Measurements from ENCODE around the gene SLC30A7.
"Not testable (repeated sequence)": the region's sequence is repeated elsewhere in the genome, so short reads cannot be mapped to it uniquely, and the experiment has no call there.

Gene SLC30A7

DNA sequence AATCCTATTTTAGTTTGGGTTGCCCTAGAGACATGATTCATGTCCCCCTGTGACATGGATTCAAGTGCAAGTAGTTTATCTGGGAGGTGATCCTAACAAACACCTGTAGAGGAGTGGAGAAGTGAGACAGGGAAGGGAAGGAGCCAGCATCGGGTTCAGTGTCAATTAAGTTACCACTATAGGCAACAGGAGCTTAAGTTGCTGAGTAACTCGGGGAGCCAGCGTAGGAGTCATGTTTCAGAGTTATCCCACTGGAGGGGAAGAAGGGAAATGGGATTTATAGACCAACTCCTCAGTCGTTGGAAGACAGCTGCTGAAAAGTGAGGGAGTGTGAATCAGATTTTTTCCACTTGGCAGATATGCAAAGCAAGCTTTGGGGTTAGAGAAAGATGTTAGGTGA is 54.9 kb downstream of the SLC30A7 start:
- in situ Hi-C loops (cut with MboI; ENCODE audit: low sequenced_read_pairs), result no loop called here
- no peaks in the 10 kb centered on the region for H3K27me3 ChIP-seq (ENCODE audit: low read depth)
- H3K9me3 ChIP-seq, result no peaks in the 10 kb centered on the region
- no peak overlapping the region for H3K4me3 ChIP-seq
- H3K36me3 ChIP-seq (replicated peaks), result no peaks in the 10 kb centered on the region; the same call in 1 of the 2 replicates
- no peak for DNase-seq (ENCODE audit: low spot score in 2 of 2)
- peaks cover 23% of the 10 kb centered on the region for H3K4me1 ChIP-seq

DNA sequence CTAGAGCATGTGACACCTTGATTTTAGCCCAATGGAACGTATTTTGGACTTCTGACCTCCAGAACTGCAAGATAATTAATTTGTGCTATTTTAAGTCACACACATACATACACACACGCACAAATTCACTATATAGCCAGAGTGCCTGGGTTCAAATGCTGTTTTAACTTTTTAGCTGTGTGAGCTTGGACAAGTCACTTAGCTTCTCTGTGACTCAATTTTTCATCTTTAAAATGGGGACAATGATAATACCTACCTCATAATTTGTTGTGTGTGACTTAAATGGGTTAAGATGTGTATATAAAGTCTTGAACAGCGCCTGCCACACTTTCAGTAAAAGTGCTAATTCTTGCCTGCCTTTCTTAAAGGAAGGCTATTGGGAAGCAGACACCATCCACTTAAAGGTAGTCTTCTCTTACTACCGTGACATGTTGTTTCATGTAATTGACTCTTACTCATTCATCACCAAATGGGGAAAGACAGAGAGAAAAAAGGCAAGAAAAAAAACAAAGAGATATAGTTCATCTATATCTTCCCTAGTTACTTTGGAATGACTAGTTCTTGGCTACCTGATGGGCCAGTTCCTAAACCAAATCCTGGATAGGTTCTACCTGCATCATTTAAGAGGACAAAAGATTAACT is 56.3 kb downstream of the SLC30A7 start:
- H3K36me3 ChIP-seq (replicated peaks), result no peaks in the 10 kb centered on the region; the same call in 1 of the 2 replicates
- in situ Hi-C loops (cut with MboI; ENCODE audit: low sequenced_read_pairs), result no loop called here
- no peaks in the 10 kb centered on the region for H3K9me3 ChIP-seq
- no peak for DNase-seq (ENCODE audit: low spot score in 2 of 2)
- no peak overlapping the region for H3K4me3 ChIP-seq
- H3K4me1 ChIP-seq, result peaks cover 23% of the 10 kb centered on the region
- no peaks in the 10 kb centered on the region for H3K27me3 ChIP-seq (ENCODE audit: low read depth)

DNA sequence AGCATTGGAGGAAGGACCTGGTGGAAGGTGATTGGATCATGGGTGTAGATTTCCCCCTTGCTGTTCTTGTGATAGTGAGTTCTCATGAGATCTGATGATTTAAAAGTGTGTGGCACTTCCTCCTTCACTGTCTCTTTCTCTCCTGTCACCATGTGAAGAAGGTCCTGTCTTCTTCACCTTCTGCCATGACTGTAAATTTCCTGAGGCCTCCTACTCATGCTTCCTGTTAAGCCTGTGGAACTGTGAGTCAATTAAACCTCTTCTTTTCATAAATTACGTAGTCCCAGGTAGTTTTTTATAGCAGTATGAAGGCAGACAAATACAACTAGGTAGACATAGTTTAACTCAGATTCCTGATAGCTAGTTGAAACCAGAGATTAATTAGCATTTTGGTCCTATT is 57.1 kb downstream of the SLC30A7 start:
- H3K4me3 ChIP-seq; H3K36me3 ChIP-seq (replicated peaks); H3K27me3 ChIP-seq (ENCODE audit: low read depth); in situ Hi-C loops (cut with MboI; ENCODE audit: low sequenced_read_pairs); H3K9me3 ChIP-seq; DNase-seq (ENCODE audit: low spot score in 2 of 2): not testable (repeated sequence)
- H3K4me1 ChIP-seq, result peaks cover 23% of the 10 kb centered on the region

DNA sequence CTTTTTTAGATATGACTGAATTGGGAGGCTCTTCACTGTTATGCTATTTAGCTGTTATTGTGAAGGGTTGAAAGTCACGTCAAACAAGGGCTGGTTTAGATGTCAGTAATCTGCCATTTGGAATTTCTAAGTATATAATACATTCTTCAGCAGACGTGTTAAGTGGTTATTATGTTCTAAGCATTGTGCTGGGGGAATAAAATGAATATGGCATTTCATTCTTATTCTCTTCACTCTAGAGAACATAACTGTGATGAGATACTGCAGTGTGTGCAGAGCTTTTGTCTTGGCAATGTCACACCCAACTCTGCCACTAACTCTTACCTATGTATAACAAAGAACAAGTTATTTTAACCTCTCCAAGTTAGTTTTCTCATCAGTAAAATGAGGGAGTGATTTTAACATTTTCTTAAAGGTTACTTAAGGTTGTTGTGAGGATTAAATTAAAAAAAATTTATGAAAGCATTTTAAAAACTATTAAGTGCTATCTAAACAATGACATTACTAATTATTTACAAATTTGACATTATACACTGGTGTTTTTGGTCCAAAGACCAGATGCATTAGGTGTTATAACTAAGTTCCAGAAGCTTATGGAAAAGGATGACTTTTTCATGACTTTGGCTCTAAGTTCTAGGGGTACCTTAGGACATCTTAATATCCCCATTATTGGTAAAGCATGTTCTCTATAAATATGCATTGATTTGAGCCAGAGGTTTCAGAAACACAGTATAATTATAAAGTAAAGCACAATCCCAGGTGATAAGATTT is 58.3 kb downstream of the SLC30A7 start:
- H3K36me3 ChIP-seq (replicated peaks), result no peaks in the 10 kb centered on the region
- no peak overlapping the region for H3K4me3 ChIP-seq
- H3K4me1 ChIP-seq, result peaks cover 22% of the 10 kb centered on the region
- in situ Hi-C loops (cut with MboI; ENCODE audit: low sequenced_read_pairs), result no loop called here
- H3K9me3 ChIP-seq, result no peaks in the 10 kb centered on the region
- H3K27me3 ChIP-seq (ENCODE audit: low read depth), result no peaks in the 10 kb centered on the region
- peak; percentile 52 to 89 for DNase-seq (ENCODE audit: low spot score in 2 of 2)

DNA sequence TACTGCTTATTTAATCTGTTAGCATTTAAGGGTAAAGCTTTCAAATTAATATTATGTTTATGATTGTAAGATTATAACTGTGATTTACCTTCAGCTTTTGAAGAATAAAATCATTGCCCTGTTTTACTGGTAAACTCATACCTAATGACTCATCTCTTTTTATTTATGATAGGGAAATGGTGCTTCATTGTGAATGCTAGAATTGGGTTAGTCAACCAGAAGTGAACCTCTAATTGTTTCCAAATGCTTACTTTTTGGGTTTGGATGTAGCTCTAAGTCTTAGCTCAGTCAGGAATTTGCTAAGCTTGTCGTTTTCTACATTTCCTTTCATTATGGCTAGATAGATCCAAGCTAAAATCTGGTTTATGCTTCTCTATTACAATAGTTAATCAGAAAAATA is 59.4 kb downstream of the SLC30A7 start:
- in situ Hi-C loops (cut with MboI; ENCODE audit: low sequenced_read_pairs), result no loop called here

DNA sequence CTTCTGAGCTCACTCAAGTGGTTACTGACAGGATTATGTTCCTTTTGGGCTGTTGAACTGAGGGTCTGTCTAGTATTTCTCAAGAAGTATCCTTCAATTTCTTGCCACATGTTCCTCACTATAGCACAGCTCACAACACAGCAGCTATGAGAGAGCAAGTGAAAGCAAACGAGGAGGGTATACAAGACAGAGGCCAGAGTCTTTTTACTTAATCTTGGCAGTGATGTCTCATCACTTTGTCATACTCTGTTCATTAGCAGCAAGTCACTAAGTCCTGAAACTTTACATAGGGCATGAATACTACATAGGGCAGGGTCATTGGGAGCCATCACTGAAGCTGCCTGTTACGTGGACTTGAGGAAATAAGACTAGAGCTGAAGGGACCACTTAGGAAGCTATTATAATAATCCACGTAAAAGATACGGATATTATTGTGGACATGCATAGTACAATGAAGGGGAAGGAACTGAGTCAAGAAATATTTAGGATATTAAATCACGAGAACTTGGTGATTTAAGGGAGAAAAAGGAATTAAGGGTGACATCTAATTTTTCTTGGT is 63.7 kb downstream of the SLC30A7 start:
- Histone ChIP-seq H3K9me3 (no peaks in the 10 kb centered on the region), H3K27me3 (ENCODE audit: low read depth) (no peaks in the 10 kb centered on the region), H3K36me3 (replicated peaks) (peaks cover 4% of the 10 kb centered on the region), H3K4me1 (peaks cover 1% of the 10 kb centered on the region), H3K4me3 (no peak overlapping the region)
- DNase-seq (ENCODE audit: low spot score in 2 of 2), result no peak
- in situ Hi-C loops (cut with MboI; ENCODE audit: low sequenced_read_pairs), result no loop called here

More for the DNA sequence above, 59.4 kb downstream of the SLC30A7 start:
- no peaks in the 10 kb centered on the region for H3K27me3 ChIP-seq (ENCODE audit: low read depth)
- H3K4me3 ChIP-seq, result no peak overlapping the region
- H3K9me3 ChIP-seq, result no peaks in the 10 kb centered on the region
- H3K4me1 ChIP-seq, result peaks cover 17% of the 10 kb centered on the region
- no peaks in the 10 kb centered on the region for H3K36me3 ChIP-seq (replicated peaks)
- no peak for DNase-seq (ENCODE audit: low spot score in 2 of 2)

DNA sequence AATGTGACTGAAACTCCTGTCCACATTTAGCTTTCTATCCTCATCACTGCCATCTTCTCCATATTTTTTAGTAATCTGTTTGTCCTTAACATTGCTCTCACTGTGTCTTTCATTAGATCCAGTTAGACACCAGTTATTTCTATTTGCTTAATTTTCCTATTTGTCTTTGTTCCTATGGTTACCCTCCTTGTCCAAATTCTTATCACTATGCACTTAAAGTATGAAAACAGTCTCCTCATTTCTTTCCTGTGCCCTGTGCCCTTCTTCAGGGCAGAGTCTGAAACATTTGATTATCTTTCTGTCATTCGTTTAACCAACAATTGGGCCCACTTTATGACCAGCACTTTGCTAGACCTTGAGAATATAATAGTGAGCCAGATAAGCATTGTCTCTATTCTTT is 64.2 kb downstream of the SLC30A7 start:
- DNase-seq (ENCODE audit: low spot score in 2 of 2), result no peak
- Histone ChIP-seq H3K4me3 (no peak overlapping the region), H3K36me3 (replicated peaks) (peaks cover 6% of the 10 kb centered on the region), H3K4me1 (no peaks in the 10 kb centered on the region; the same call in 1 of the 2 replicates), H3K9me3 (no peaks in the 10 kb centered on the region), H3K27me3 (ENCODE audit: low read depth) (no peaks in the 10 kb centered on the region)
- in situ Hi-C loops (cut with MboI; ENCODE audit: low sequenced_read_pairs), result no loop called here

DNA sequence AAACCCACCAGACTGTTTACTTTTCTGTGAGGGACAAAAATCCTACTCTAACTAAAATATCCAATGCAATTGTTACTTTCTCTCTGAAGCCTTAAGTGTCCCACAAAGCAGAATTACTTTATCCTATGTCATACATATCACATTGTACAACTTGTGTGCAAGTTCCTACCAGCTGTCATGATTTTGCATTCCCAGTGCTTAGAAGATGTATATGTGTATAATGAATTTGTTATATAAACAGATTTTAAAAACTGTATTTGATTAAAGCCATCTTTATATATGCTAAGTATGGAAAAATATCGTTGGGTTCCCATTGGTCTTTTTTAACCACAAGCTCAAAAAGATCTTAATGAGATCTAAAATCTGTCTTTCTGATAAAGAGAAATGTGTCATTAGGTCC is 72.7 kb downstream of the SLC30A7 start:
- in situ Hi-C loops (cut with MboI; ENCODE audit: low sequenced_read_pairs), result no loop called here
- Histone ChIP-seq H3K36me3 (replicated peaks) (peaks cover 13% of the 10 kb centered on the region), H3K4me1 (peaks cover 7% of the 10 kb centered on the region; the same call in 1 of the 2 replicates), H3K27me3 (ENCODE audit: low read depth) (no peaks in the 10 kb centered on the region), H3K9me3 (no peaks in the 10 kb centered on the region), H3K4me3 (no peak overlapping the region)
- DNase-seq (ENCODE audit: low spot score in 2 of 2), result no peak

DNA sequence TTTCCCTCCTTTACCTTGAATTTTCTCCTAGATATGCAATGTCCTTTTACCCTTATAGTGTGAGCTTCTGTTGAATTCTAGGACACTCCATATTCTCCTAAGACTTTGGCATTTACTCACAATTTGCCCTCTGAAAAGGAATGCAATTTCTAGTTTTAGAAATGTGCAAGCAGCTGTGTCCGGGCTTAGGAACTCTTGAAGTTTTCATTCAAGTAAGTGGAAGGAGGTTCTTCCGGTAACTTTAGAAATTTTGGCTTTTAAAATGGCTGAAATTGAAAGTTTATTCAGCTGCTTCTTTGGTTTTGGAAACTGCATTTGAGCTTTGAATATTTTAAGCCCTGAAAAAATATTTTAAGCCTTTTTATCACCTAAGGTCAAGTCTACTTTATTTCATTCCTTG is 73.4 kb downstream of the SLC30A7 start:
- Histone ChIP-seq H3K36me3 (replicated peaks) (peaks cover 12% of the 10 kb centered on the region), H3K27me3 (ENCODE audit: low read depth) (no peaks in the 10 kb centered on the region), H3K4me3 (no peak overlapping the region), H3K9me3 (no peaks in the 10 kb centered on the region), H3K4me1 (peaks cover 7% of the 10 kb centered on the region; the same call in 1 of the 2 replicates)
- in situ Hi-C loops (cut with MboI; ENCODE audit: low sequenced_read_pairs), result no loop called here
- no peak for DNase-seq (ENCODE audit: low spot score in 2 of 2)

DNA sequence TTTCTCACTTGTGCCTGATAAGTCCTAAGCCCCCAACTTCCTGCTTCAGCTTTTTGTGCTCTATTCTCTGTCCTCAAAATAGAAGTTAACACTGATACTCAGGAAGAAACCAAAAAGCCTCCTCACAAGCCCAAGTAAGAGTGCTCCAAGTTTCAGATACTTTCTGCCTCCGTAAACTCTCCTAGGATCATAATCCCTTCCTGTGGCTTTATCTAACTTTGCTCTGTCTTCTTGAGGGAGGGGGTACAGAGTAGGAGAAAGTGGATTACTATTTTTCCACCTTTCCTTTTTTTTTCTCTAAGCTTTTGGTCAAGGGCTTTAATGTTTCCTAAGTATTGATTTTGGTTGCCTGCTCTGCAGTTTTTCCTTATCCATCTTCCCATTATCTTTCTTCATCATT is 75.1 kb downstream of the SLC30A7 start:
- DNase-seq (ENCODE audit: low spot score in 2 of 2), result no peak
- Histone ChIP-seq H3K36me3 (replicated peaks) (no peaks in the 10 kb centered on the region; the same call in 1 of the 2 replicates), H3K9me3 (no peaks in the 10 kb centered on the region), H3K27me3 (ENCODE audit: low read depth) (no peaks in the 10 kb centered on the region), H3K4me1 (peaks cover 7% of the 10 kb centered on the region; the same call in 1 of the 2 replicates), H3K4me3 (no peak overlapping the region)
- in situ Hi-C loops (cut with MboI; ENCODE audit: low sequenced_read_pairs), result no loop called here

DNA sequence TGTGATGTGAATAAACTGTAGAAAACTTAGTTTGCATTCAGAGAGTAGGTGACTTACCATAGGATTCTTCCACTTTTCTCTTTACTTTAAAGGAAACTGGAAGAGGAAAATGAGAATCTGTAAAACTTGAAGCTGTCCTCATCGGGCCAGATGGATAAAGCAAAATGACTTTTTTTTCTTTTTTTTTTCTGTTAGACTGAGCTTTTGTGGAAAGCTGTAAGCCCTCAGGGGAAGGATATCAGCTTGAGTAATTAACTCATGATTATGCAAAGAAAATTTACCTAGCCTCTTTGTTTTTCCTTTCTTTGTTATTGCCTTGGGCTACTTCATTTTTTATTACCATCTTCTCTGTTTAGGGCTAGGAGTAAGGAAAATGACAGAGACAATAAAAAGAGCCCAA is 76.3 kb downstream of the SLC30A7 start:
- H3K4me1 ChIP-seq, result peaks cover 7% of the 10 kb centered on the region; the same call in 1 of the 2 replicates
- no peaks in the 10 kb centered on the region; the same call in 1 of the 2 replicates for H3K36me3 ChIP-seq (replicated peaks)
- no peaks in the 10 kb centered on the region for H3K27me3 ChIP-seq (ENCODE audit: low read depth)
- DNase-seq (ENCODE audit: low spot score in 2 of 2), result no peak
- H3K4me3 ChIP-seq, result no peak overlapping the region
- no peaks in the 10 kb centered on the region for H3K9me3 ChIP-seq
- in situ Hi-C loops (cut with MboI; ENCODE audit: low sequenced_read_pairs), result no loop called here

DNA sequence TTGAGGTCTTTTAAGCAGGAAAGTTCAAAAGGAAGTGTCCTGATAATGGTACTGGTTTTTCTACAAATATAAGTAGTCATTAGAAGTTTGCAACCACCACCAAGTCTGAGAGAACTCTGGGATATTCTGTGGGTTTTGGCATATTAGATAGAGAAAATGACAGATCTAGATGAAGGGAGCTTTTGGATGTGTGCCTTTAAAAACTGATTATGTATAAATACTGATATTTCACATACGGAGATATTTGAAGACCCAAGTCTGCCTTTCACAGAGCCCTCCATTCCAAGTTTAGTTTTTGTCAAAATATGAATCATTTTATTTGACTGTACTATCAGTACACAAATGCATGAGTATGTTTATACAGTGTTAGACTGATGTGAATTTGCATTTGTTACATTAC is 81.0 kb downstream of the SLC30A7 start:
- H3K4me1 ChIP-seq, result peaks cover 10% of the 10 kb centered on the region
- H3K4me3 ChIP-seq, result no peak overlapping the region
- H3K27me3 ChIP-seq (ENCODE audit: low read depth), result no peaks in the 10 kb centered on the region
- no peaks in the 10 kb centered on the region; the same call in 1 of the 2 replicates for H3K36me3 ChIP-seq (replicated peaks)
- DNase-seq (ENCODE audit: low spot score in 2 of 2), result no peak
- in situ Hi-C loops (cut with MboI; ENCODE audit: low sequenced_read_pairs), result no loop called here
- no peaks in the 10 kb centered on the region for H3K9me3 ChIP-seq

DNA sequence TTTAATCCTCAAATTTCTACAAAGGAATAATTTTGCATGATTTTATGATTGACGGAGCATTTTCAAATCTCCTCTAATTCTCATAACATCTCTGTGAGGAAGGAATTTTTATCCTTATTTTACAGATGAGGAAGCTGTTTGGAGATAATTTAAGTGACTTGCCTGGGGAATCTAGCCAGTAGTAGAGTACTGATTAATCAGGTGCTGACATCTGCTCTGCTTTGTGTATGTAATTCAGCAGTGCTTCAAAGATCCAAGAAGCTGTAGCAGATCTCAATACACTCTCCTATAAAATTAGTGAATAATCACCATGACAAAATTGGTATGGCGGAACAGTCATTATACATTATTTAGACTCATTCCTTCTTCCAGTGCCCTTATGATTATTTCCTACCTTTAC is 83.7 kb downstream of the SLC30A7 start:
- in situ Hi-C loops (cut with MboI; ENCODE audit: low sequenced_read_pairs), result no loop called here
- no peak for DNase-seq (ENCODE audit: low spot score in 2 of 2)
- Histone ChIP-seq H3K9me3 (no peaks in the 10 kb centered on the region), H3K4me1 (peaks cover 7% of the 10 kb centered on the region), H3K27me3 (ENCODE audit: low read depth) (no peaks in the 10 kb centered on the region), H3K4me3 (no peak overlapping the region), H3K36me3 (replicated peaks) (no peaks in the 10 kb centered on the region; the same call in 1 of the 2 replicates)

DNA sequence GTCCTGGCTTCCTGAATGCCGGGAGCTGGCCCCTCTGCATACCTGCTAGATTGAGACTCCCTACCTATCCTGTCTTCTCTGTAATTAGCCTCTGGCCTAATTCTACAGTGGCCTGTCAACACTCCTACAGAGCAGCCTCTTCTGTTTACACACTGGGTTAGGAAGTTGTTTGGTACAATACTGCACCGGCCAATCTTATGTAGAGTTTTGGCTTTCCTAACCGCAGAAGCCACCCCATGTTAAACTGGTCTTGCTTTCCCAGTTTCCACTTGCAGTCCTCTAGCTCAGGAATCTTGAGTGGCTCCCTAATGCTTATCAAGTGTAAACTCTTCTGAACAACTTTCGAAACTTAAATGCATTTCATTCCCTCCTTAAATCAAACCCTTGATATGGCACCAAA is 86.9 kb downstream of the SLC30A7 start:
- Histone ChIP-seq H3K27me3 (ENCODE audit: low read depth) (no peaks in the 10 kb centered on the region), H3K36me3 (replicated peaks) (no peaks in the 10 kb centered on the region), H3K4me1 (peaks cover 7% of the 10 kb centered on the region), H3K9me3 (no peaks in the 10 kb centered on the region), H3K4me3 (no peak overlapping the region)
- in situ Hi-C loops (cut with MboI; ENCODE audit: low sequenced_read_pairs), result no loop called here
- no peak for DNase-seq (ENCODE audit: low spot score in 2 of 2)

Measured in HAP-1 (cell line).